Sigmoid colon (tissue), 7 donors: ENCODE data around the gene TCAP. TPM values are rescaled to one million over a fixed set of nuclear protein-coding genes. Genes with fewer than 3 reads are reported as not detected.

Source experiments
- DNase-seq: peaks from one replicate; pipeline ENCODE4 v3.0.0-alpha.2; 2019
- H3K27ac ChIP-seq, 4 donors: fragments of 200-600 bp; sonication (generic); one replicate each; pipeline ENCODE4 v1.5.1; 2016 to 2019; ENCODE audit warnings: mild to moderate bottlenecking in 1 of 4
- H3K27me3 ChIP-seq, 3 donors: fragments of 200-600 bp; sonication (generic); one replicate each; pipeline ENCODE4 v1.5.1; 2019; ENCODE audit warnings: mild to moderate bottlenecking in 1 of 3
- H3K36me3 ChIP-seq, 4 donors: fragments of 200-600 bp; sonication (generic); one replicate each; pipeline ENCODE4 v1.5.1; 2016 to 2019
- H3K4me1 ChIP-seq, 4 donors: fragments of 200-600 bp; sonication (generic); one replicate each; pipeline ENCODE4 v1.5.1; 2017 to 2019
- H3K4me3 ChIP-seq, 4 donors: fragments of 200-600 bp; sonication (generic); one replicate each; pipeline ENCODE4 v1.5.1; 2017 to 2019; ENCODE audit warnings: mild to moderate bottlenecking in 2 of 4, moderate library complexity in 1 of 4
- H3K9me3 ChIP-seq, 4 donors: fragments of 200-600 bp in 3 of 4; sonication (generic) in 3 of 4; one replicate each; pipeline versions ENCODE4 v1.5.1 to v1.6.1; 2013 to 2019
- EP300 ChIP-seq, 4 donors: sonication (generic); formaldehyde crosslinking; IDR thresholded peaks; one replicate each; pipeline ENCODE4 v1.6.1; 2017; ENCODE audit warnings: antibody characterized with exemption in 4 of 4
- POLR2A ChIP-seq, 2 donors: fragments of 450-650 bp; IDR thresholded peaks; one replicate each; pipeline ENCODE4 v1.6.1; 2016; ENCODE audit warnings: antibody characterized with exemption in 2 of 2, mild to moderate bottlenecking in 2 of 2, moderate library complexity in 2 of 2
- POLR2AphosphoS5 ChIP-seq, 4 donors: sonication (generic); formaldehyde crosslinking; IDR thresholded peaks; one replicate each; pipeline ENCODE4 v1.6.1; 2017; ENCODE audit warnings: antibody characterized with exemption in 4 of 4
- WGBS, 2 donors: extraction: QIAGEN DNeasy Blood & Tissue Kit; methylation state at CpG; one replicate each; pipeline ENCODE4 v1.1.7; 2013; 5-methylcytosine and 5-hydroxymethylcytosine counted together
- intact Hi-C: fragments of 100-400 bp; cut with DNase I; formaldehyde crosslinking; loops from one replicate; pipeline ENCODE4 v1.15.1; 2023
- polyA plus RNA-seq, 3 donors: library from polyadenylated mRNA; stranded (reverse); fragments of 200-250 nt; gene quantifications; one replicate each; pipeline ENCODE4 v1.2.3, GENCODE V29; 2013
- total RNA-seq, 4 donors: library from RNA; depleted of rRNA; stranded (reverse); fragments of >200 nt; gene quantifications; one replicate each; pipeline ENCODE4 v1.1.0, GENCODE V29; 2016
- TF ChIP-seq, protein P1 (sequence below), 4 experiments: fragments of 450-650 bp in 3 of 4; fragments of 200-600 bp in 1 of 4; IDR thresholded peaks; one replicate each; pipeline ENCODE4 v1.5.1; 2016 to 2019; ENCODE audit warnings: antibody characterized with exemption in 4 of 4, mild to moderate bottlenecking in 3 of 4, moderate library complexity in 2 of 4
- donor health status: healthy with polysubstance abuse.
- donor health status: Bipolar disorder and iron deficiency.
- donor health status: healthy.

Gene TCAP
- total and polyA plus RNA-seq, 7 donors = 0.49 to 3.5 (median 1.1) TPM; not detected in 1

DNA sequence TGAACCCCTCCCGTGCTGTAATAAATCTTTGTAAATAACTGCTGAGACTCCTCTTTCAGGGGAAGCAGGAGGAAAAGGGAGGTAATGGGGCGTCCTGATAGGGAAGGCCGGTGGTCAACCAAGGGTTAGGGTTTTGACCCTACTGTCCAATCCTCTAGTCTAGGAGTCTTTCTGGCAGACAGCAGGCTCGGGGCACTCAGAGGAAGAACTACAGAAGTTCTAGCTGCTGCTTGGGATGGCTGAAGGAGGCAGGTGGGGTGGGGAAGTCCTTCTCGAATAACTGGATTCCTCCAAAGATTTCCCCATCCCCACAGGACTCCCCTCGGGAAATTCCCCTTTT, 28.6 kb upstream of the TCAP start:
- no peaks in the 10 kb centered on the region for H3K9me3 ChIP-seq
- H3K27me3 ChIP-seq = peaks cover 0 to 5% (median 0%) of the 10 kb centered on the region in 3 donors
- intact Hi-C loops = loop anchor here (2.0 kb wide), 2 partner anchors 94 to 118 kb away; partner anchors contain the start of gene MIEN1
- peak overlapping the region; percentile 84 to 89 (median 86) for H3K27ac ChIP-seq
- peaks cover 0 to 68% (median 45%) of the 10 kb centered on the region in 4 donors for H3K4me1 ChIP-seq
- DNase-seq = no peak
- H3K4me3 ChIP-seq = peak overlapping the region; percentile 73 to 88 (median 82)
- 12 to 23% methylated on average over 6 of the region's 6 CpGs for WGBS, 2 donors
- no peaks in the 10 kb centered on the region for H3K36me3 ChIP-seq
- TF ChIP-seq, protein P1, sequence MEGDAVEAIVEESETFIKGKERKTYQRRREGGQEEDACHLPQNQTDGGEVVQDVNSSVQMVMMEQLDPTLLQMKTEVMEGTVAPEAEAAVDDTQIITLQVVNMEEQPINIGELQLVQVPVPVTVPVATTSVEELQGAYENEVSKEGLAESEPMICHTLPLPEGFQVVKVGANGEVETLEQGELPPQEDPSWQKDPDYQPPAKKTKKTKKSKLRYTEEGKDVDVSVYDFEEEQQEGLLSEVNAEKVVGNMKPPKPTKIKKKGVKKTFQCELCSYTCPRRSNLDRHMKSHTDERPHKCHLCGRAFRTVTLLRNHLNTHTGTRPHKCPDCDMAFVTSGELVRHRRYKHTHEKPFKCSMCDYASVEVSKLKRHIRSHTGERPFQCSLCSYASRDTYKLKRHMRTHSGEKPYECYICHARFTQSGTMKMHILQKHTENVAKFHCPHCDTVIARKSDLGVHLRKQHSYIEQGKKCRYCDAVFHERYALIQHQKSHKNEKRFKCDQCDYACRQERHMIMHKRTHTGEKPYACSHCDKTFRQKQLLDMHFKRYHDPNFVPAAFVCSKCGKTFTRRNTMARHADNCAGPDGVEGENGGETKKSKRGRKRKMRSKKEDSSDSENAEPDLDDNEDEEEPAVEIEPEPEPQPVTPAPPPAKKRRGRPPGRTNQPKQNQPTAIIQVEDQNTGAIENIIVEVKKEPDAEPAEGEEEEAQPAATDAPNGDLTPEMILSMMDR (IDR thresholded peaks at IDR 0.05) = no peak
- TF ChIP-seq POLR2A (IDR thresholded peaks at IDR 0.05) (no peak), POLR2AphosphoS5 (IDR thresholded peaks at IDR 0.05) (no peak), EP300 (IDR thresholded peaks at IDR 0.05) (no peak)

DNA sequence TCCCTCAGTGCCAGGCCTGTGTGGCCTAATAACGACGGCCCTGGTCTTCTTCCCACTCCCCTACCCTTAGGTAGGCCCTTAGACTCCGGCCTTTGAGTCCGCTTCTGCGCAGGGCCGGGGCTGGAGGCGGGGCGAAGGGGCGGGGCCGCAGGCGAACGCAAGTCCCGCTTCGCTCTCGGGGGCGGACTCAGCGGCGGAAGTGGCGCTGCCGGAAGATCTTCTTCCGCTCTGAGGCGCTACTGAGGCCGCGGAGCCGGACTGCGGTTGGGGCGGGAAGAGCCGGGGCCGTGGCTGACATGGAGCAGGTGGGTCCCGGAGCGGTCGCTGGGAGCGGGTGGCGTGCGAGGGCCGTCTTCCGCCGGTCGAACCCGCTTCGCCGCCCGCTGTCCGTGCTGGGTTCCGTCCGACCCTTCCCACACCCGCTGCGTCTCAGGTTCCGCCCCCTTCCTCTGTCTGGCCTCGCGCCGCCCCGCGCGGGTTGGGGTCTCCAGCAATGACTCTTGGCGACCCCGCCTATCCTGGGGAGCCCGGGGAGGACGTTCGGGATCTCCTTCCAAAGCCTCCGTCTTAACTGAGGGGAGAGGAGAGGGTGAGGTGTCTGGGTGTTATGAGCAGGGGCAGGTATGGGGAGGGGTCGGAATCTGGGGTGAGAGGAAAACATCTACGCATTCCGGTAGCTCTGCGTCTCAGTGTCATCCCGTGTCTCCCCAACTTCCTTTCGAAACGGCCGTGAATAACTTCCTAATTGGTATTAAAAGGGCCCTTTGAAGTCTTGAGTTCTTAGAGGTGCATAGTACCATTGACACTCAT, 28.0 kb upstream of the TCAP start, which contains the start of gene STARD3:
Gene STARD3, plus strand, starts transcription at position 218 of the 810 bp plus-strand sequence. CDS start 16,388 bp downstream, outside the sequence.
- peak; percentile 63 to 74 (median 66) for TF ChIP-seq POLR2AphosphoS5 (IDR thresholded peaks at IDR 0.05)
- TF ChIP-seq, protein P1 (IDR thresholded peaks at IDR 0.05) = no peak
- no peak for TF ChIP-seq EP300 (IDR thresholded peaks at IDR 0.05)
- TF ChIP-seq POLR2A (IDR thresholded peaks at IDR 0.05) = peak; percentile 38 to 66
- intact Hi-C loops = loop anchor here (2.0 kb wide), 2 partner anchors 94 to 118 kb away; partner anchors contain the start of gene MIEN1
- peak; percentile 96 for DNase-seq
- no peaks in the 10 kb centered on the region for H3K27me3 ChIP-seq
- H3K4me3 ChIP-seq = peak within 1 kb of the TSS; percentile 73 to 88 (median 82)
- WGBS, 2 donors = 1% methylated on average over 69 of the region's 69 CpGs
- peaks cover 0 to 70% (median 48%) of the 10 kb centered on the region in 4 donors for H3K4me1 ChIP-seq
- H3K36me3 ChIP-seq = no peaks in the 10 kb centered on the region
- no peaks in the 10 kb centered on the region for H3K9me3 ChIP-seq
- peak within 1 kb of the TSS; percentile 84 to 89 (median 86) for H3K27ac ChIP-seq

DNA sequence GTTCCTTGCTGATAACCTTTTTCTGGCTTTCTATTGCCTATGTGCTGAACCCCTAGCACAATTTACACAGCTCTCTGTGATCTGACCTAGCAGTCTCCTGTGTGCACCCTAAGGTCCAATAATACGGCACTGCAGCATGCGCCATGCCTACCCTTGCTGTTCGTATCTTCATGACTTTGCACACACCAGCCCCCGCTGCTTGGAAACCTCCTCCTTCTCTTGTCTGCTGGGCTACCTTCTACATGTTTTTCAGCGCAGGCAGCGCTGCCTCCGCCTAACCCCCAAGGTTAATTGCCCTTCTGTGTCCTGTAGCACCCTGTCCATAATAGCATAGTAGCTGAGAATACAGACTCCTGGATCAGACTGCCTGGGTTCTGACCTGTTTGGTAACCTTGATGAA, 26.8 kb upstream of the TCAP start:
- peak overlapping the region in 2 of 4 donors; percentile 77 to 88 for H3K4me3 ChIP-seq
- TF ChIP-seq POLR2AphosphoS5 (IDR thresholded peaks at IDR 0.05) (no peak), EP300 (IDR thresholded peaks at IDR 0.05) (no peak), POLR2A (IDR thresholded peaks at IDR 0.05) (no peak)
- TF ChIP-seq, protein P1 (IDR thresholded peaks at IDR 0.05) = no peak
- no peak for DNase-seq
- H3K27ac ChIP-seq = no peak overlapping the region
- no peaks in the 10 kb centered on the region for H3K9me3 ChIP-seq
- intact Hi-C loops = no loop called here
- no peaks in the 10 kb centered on the region for H3K36me3 ChIP-seq
- 90 to 93% methylated on average over 7 of the region's 7 CpGs for WGBS, 2 donors
- H3K4me1 ChIP-seq = peaks cover 0 to 79% (median 50%) of the 10 kb centered on the region in 4 donors
- H3K27me3 ChIP-seq = no peaks in the 10 kb centered on the region

DNA sequence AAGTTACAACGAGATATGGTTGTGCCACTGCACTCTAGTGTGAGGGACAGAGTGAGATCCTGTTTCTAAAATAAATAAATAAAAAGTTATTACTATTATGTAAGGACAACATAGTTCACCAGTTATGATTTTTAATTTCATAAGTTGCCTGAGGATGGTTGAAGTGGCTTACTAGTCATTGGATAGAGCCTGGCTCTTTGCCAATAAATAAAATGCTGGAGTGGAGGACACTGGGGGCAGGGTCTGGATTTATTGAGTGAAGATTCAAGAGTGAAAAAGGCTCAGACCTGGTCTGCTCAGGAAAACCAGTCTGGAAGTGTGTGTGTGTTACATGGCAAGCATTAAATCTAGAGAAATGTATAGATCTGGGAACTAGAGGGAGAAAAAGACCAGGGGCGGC, 26.1 kb upstream of the TCAP start:
- no peak overlapping the region for H3K27ac ChIP-seq
- H3K27me3 ChIP-seq = no peaks in the 10 kb centered on the region
- no peak for DNase-seq
- no peaks in the 10 kb centered on the region for H3K36me3 ChIP-seq
- H3K4me3 ChIP-seq = no peak overlapping the region
- intact Hi-C loops = no loop called here
- H3K4me1 ChIP-seq = peaks cover 0 to 80% (median 48%) of the 10 kb centered on the region in 4 donors
- no peaks in the 10 kb centered on the region for H3K9me3 ChIP-seq
- whole genome bisulfite sequencing, 2 donors = 75 to 77% methylated on average over 2 of the region's 2 CpGs
- TF ChIP-seq EP300 (IDR thresholded peaks at IDR 0.05) (no peak), POLR2A (IDR thresholded peaks at IDR 0.05) (no peak), POLR2AphosphoS5 (IDR thresholded peaks at IDR 0.05) (no peak)
- TF ChIP-seq, protein P1 (IDR thresholded peaks at IDR 0.05) = no peak
